Lung microvascular endothelial cell (primary cell): ENCODE results near the gene CFAP299. TPM values are rescaled to one million over a fixed set of nuclear protein-coding genes. Genes with fewer than 3 reads are reported as not detected.
"Not testable (repeated sequence)": the region's sequence is repeated elsewhere in the genome, so short reads cannot be mapped to it uniquely, and the experiment has no call there.

Experiments used
- DNase-seq, 2 donors: peaks; one replicate each; pipeline versions ENCODE4 v3.0.0 to v3.0.0-alpha.2; 2010; ENCODE audit warnings: low read depth in 2 of 2
- total RNA-seq: library from RNA; depleted of rRNA; stranded (reverse); fragments of >200 nt; gene quantifications from 2 replicates; pipeline ENCODE4 v1.2.1, GENCODE V29; 2014

CFAP299 gene
- total RNA-seq, 1 donor from 2014 or later: not detected

DNA sequence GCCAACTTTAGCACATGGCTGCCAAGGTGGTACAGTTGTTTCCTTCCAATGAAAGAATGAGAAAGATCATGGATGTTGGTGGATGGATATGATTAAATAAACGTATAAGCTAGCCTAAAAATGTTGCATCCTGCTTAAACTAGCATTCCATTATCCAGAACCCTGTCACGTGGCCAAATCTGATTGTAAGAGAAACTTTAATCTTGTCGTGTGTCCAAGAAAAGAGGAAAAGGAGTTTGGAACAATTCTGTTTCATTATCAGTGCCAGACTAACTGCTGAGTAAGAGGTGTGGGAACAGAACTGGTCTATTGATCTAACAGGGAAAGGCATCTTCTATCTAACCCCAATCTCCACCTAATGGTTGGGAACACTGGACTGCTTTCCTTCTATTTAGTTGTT, 369.8 kb downstream of the CFAP299 start:
- DNase-seq: no peak

DNA sequence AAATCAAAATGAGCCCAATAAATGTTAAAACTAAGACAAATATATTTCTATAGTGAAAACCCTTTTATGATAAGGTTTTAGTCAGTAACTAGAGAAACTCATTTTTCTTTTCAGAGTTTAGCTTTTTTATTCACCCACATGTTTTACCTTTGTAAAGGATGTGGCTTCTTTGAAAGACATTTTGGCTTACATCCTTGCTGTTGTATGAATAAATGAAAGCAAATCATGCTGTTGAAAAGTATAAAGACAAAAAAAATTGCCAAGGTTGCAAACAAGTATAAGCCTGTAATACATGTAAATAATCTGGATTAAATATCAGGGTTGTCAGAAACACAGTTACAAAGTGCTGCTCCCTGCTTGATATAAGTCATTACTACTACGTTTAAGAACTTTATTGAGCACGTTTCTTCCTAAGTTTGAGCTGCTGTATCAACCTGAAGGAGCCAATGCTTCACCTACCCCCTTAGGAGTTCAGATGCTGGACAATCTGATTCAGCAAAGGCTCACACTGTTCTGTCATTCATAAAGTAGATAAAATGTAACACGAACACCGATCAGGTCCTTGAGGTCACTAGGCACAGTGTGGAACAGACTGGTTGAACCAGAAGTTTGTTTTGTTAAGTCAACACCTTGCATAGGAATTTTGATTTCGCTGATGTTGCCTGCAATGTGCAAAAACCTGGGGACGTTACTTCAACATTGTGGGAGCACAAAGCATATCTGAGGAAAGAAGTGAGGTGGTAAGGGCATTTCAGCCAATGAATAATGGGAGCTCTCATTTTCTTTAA, 373.7 kb downstream of the CFAP299 start:
- DNase-seq: no peak

DNA sequence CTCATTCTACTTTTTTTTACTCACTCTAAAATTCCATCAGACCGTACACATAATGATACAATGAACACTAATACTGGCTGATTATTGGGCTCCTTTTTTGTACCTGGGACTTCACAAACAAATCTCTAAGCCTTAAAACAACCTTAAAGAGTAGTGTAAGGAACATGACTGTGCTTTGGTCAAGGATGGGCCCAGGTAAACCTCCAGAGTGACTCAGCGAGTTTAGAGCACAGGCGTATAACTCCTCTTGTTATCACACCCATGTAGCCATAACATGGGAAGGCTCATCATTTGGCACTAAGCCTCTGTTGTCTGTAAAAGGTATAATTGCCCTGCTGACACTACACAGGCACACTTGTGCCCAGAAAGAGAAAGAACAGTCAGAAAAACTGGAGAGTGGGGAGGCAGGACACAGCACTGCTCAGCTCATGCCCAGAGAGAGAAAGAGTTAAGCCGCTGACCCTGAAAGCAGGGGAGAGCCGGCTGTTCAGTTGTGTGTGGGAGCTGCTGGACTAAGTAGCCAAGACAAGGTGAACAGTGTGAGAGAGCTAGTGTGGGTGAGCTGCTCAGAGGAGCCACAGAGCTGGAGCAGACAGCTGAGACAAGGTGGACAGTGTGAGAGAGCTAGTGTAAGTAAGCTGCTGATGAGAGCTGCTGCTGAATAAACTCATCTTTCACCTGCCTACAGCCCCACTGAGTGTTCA, 375.4 kb downstream of the CFAP299 start:
- no peak for DNase-seq

DNA sequence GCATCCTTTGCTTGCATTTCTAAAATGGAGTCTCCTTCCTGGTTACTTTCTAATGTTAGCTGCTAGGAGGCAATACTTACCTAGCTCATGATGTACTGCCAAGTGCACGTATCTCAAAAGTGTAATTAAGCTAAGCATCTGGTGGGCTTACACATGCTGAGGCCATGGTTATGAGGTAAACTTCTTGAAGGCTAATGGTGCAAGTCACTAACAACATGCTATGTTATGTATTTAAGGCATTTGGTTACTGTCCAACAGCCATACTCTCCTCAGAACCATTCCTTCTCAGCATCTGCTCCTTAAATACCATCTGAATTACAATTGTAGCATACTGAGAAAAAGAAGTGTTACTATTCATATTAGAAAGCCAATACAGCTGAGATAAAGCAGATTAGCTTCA, 376.4 kb downstream of the CFAP299 start:
- DNase-seq: no peak

DNA sequence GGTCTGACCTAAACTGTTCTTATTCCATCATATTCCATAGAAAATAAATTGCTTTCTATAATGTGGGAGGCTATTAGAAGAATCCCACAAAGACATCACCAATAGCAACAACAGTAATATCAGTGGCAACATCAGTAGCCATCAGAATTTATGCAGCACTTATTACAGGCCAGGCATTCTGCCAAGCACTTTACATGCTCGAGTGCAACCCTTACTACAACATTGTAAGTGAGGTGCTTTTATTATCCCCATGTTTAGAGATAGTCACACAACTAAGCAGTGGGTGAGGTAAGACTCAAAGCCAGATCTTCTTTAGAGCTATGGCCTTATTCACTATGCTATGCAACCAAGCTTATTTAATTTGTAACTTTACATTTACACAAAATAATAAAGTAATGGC, 377.9 kb downstream of the CFAP299 start:
- DNase-seq: no peak

DNA sequence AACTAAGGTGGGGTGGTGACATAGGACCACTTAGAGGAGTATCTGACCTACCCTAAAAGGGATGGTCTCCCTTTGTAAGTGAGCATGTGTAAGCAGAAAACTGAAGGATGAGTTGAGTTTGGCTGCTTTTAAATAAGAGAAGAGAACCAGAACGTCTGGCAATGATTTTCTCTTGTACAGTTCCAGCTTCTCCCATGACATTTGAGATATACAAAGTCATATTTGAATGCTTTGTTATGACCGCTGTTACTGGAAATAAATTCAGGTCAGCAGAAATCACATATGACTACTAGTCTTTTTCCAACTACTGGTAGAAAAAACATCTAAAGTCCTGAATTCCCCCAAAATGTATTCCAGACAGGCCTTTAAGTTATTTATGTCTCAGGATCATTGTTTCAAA, 381.7 kb downstream of the CFAP299 start:
- DNase-seq: no peak

DNA sequence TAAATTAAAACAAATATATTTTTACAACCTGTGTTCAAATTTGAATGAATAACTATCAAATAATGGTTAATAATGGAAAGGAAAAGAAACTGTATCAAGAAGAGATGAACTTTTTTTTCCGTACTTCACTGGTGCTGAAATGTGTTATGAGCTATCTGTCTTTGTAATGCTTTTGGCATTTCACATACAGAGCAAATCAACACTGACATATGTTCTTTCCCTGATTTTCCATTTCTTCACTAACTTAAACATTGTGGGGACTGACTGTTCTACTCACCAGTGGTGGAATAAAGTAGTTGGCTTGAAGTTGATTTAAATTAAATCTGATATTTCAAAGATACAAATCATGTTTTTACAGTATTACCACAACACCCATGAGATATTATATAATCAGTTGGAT, 390.9 kb downstream of the CFAP299 start:
- no peak for DNase-seq

DNA sequence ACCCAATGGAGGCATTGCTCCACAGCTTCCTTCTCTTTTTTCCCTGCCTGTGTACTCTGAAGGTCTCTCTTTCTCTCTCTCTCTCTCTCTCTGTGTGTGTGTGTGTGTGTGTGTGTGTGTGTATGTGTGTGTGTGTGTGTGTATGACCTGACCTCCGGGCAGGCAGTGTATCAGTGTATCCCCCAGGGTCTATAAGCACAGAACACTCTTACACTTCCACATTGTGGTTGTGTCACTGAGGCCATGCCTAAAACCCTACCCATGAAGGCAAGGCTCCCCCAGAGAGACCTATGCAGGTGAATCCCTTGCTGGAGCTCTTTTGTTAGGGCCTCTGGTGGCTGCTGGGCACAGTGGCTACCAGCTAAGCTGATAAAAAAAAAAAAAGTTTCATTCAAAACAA, 394.6 kb downstream of the CFAP299 start:
- no peak for DNase-seq

DNA sequence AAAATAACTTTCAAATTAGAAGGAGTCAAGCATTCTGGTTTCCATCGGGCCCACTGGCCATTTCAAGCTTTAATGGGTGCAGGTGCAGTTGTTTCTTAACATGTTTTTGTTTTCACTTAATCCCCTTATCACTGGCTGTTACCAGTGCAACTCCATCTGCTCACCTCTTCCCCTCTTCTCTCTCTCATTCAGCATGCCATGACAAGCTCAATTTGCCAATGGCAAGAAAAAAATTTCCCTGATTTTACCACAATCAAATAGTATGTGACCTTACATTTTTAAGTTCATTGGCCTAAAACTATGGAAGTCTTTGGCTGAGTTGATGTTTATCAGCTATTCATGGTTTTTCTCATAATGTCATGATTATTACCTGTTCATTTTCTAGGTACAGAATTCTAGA, 395.9 kb downstream of the CFAP299 start:
- DNase-seq: no peak

DNA sequence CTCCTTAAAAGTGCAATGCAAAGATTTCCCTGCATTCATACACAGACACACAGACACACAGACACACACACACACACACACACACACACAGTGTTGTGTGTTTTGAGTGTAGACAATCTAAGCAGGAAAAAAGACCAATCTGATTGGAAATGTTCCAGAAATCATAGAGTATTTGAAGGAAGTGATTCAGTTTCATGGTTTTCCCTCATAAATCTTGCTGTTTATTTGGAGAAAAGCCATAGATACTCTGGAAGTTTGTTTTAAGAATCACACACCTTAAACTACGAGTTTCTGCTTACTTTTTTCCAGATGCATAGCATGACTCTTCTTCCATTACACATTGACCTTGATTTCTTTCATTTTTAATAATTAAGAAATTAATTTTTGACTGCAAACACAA, 396.5 kb downstream of the CFAP299 start:
- DNase-seq: peak; percentile 31 to 41

DNA sequence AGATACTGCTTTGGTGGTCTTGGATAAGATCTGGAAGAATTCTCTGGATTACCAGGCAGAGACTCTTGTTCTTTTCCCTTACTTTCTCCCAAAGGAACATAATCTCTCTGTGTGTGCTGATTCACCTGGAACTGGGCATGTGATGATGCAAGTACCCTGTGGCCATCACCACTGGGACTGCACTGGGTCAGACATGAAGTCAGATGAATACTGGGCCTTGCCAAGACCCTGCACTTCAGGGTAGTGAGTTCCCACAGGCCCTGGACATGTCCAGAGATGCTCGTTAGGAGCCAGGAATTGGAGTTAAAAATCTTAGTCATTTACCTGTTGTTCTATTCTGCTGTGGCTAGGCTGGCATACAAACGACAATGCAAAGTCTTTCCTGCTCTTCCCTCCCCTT, 404.8 kb downstream of the CFAP299 start:
- DNase-seq: no peak

DNA sequence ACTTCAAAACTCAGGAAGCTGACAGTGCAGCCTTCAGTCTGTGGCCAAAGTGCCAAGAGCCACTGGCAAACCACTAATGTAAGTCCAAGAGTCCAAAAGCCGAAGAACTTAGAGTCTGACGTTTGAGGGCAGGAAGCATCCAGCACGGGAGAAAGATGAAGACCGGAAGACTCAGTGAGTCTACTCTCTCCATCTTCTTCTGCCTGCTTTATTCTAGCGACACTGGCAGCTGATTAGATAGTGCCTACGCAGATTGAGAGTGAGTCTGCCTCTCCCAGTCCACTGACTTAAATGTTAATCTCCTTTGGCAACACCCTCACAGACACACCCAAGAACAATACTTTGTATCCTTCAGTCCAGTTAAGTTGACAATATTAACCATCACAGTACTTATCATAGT, 414.0 kb downstream of the CFAP299 start:
- not testable (repeated sequence) for DNase-seq

DNA sequence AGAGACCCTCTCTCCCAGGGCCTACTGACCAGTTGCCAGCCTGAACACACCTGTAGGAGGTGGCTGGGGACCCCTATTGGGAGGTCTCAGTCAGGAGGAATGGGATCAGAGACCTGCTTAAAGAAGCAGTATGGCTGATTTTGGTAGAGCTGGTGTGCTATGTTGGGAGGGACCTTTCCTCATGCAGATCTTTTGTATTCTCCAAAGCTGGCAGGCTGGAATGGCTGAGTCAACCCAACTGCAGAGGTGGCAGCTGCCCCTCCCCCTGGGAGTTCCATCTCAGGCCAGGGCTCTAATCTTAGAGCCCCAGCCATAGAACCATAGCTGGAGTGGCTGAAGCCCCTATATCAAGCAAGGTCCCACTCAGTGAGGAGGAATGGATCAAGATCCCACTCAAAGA, 415.7 kb downstream of the CFAP299 start:
- no peak for DNase-seq

DNA sequence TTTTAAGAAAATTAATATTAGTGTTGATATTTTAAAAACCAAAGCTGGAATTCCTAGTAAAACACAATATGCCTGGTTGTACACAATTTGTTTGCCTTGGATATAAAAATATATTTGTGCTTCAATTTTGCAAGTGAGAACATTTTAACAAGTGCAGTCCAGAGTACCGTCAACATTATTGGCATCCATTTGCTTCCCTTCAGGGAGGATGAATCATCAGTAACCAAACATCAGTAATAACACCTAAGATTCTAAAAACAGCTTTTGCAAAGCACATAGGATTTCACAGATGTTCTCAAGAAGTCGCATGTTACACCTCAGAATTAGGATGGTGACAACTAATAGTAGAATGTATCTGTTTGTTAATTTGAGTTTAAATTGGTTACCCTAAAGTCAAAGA, 432.4 kb downstream of the CFAP299 start:
- DNase-seq: no peak

DNA sequence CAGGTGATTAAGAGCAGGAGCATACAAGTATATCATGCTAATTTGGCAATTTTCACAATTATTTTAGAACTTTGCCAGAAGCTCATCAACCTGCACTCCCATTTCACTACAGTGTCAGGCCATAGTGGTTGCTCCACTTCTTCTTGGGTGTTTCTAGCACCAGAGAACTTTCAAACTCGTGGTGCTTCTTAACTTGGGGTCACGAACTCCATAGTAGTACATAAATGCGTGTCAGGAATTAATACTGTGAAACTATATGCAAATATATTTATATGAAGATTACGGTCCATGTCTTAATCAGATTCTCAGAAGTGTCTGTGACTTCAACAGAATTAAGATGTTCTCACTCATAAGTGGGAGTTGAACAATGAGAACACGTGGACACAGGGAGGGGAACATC, 440.6 kb downstream of the CFAP299 start:
- no peak for DNase-seq

DNA sequence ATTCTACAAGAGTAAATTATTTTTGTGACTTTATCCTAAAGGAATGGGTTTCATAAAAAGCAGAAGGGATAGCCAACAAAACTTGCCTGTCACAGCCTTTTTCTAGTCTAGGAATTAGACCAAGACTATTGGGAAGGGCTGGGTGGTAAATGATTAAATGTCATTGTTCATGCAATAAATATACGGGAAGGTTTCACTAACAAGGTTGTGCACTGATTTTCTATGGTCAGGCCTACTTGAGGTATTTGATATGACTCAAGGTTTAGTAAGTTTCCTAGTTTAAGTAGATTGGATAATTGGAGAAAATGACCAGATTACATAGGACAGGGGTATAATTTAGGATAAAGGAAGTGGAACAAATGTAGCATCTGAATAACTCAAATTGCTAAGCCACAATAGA, 445.9 kb downstream of the CFAP299 start:
- no peak for DNase-seq

DNA sequence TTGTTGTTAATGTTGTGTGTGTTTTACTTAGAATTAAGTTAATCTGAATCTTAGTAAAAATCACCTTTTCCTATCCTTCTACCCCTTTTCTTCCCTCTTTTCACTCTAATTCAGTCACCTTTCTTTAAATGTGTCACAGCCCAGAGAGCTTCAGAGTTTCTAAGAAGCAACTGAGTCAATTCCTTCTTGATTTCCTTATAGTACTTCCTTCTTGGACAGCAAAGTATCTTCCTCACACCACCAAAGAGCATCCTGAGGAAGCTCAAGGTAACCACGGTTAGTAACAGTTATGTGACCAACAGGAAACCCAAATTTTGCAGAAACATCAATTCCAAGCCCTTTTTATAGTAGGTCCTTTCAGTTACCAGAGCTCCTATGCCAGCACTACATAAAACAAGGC, 451.8 kb downstream of the CFAP299 start:
- DNase-seq: no peak

DNA sequence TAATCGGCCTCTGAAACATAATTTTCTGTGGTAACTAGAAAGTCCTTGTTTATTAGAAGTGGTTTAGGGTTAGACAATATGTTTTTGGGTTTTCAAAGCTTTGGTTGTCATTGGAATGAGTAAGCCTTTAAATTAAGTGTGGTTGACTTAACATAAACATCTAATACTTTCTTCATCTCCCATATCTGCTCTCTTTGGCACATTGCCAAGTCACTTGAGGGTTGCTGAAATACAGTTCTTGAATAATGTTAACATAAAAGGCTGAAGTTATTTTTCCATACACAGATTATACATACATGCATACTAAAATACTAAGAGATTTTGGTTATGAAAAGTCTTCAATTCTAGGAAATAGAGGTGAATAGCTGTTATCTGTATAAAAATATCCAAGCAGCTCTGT, 453.3 kb downstream of the CFAP299 start:
- no peak for DNase-seq

DNA sequence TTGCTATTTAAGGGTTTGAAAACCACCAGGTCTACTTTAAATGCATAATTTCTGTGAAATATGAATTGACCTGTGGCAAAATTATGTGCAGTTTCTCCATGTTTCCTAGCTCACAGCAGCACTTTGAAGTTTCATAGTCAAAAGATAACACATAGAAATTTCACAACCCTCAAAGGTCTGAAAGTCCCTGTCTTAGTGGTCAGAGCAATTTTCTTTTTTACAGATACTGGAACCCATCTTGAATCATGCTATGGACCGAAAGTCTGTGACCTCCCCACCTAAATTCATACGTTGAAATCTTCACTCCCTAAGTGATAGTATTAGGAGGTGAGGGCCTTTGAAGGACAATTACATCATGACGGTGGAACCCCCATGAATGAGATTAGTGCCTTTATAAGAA, 454.6 kb downstream of the CFAP299 start:
- DNase-seq: no peak

DNA sequence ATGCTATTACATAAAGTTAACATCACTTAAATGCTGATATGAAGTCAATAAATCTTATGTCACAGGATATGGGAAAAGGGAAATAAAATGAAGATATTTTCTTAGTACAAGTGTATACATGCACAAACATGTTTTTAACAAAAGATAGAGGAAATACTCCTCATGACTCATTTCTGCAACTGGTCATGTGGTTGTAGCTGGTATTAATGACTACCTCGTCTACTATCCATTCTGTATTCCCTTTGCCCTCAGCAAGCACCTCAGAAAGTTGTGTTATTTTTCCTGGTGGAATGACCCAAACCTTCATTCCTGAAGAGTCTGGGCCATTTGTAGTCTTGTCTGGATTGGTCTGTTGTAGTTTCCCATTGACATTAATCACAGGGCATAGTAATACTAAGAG, 458.1 kb downstream of the CFAP299 start:
- DNase-seq: not testable (repeated sequence)

DNA sequence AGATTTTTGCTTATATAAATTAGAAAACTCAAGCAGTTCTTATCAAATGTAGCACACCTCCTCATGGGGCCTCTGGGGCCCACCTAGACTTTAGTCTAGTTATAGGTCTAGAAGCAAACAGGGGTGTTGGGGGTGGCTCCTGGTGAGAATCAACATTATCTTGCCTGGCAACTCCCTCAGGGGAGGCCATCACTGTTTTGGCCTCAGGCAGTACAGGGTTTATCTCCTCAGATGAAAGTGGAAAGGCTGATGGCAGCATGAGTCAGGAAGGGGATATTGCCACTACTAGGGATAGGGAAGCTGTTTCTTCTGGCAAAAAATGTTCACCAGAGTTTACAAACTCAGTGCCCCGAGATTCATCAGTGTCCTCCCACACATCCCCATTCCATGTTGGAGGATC, 462.6 kb downstream of the CFAP299 start:
- no peak for DNase-seq

DNA sequence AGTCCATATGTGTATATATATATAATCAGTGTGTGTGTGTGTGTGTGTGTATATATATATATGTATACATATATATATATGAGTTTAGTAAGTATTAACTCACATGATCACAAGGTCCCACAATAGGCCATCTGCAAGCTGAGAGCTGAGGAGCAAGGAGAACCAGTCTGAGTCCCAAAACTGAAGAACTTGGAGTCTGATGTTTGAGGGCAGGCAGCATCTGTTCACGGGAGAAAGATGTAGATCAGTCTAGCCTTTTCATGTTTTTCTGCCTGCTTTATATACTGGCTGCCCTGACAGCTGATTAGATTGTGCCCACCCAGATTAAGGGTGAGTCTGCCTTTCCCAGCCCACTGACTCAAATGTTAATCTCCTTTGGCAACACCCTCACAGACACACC, 465.2 kb downstream of the CFAP299 start:
- not testable (repeated sequence) for DNase-seq

DNA sequence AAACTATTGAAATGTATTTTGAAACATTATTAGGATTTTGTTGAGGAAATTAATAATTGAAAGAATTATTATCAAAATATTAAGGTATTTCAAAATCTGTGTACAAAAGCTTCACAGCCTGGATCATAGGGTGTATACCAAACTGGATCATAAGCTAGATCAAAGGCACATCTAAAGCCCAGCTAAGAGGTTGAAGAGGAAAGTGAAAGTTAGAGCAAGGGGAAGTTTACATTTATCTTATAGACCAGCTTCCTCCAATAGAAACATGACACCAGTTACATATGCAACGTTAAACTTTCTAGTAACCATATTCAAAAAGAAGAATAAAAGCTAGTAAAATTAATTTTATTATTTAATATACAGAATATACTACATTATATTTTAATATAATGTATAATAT, 467.8 kb downstream of the CFAP299 start:
- DNase-seq: no peak
